ENCODE data around the gene ACADVL. TPM values are rescaled to one million over a fixed set of nuclear protein-coding genes. Genes with fewer than 3 reads are reported as not detected.

ACADVL gene
- total and polyA plus RNA-seq, 12 donors = 961 to 6,098 (median 1,772) TPM

- Histone ChIP-seq H3K27ac (no peak overlapping the region), H3K27me3 (no peaks in the 10 kb centered on the region), H3K4me3 (peak overlapping the region in 1 of 4 donors; percentile 23), H3K36me3 (replicated peaks in 1 of 2) (peaks cover 0 to 3% of the 10 kb centered on the region in 2 donors), H3K9me3 (replicated peaks in 1 of 3) (no peaks in the 10 kb centered on the region), H3K4me1 (replicated peaks in 1 of 2) (peaks cover 12 to 21% of the 10 kb centered on the region in 2 donors)
- TF ChIP-seq POLR2A (IDR thresholded peaks at IDR 0.05) = no peak
- TF ChIP-seq CTCF (IDR thresholded peaks at IDR 0.05) = no peak
- no peak for DNase-seq
- WGBS, 4 donors = 62 to 75% (median 65%) methylated on average over 4 of the region's 4 CpGs
- intact Hi-C loops (cut with DNase I) = loop anchor here in 1 of 2 donors (5.0 kb wide), 1 partner anchor 39 kb away; no protein-coding TSS in a partner anchor
Observed at GRCh38 chr17:7263801-7264078, 44.0 kb downstream of the ACADVL start.

- TF ChIP-seq CTCF (IDR thresholded peaks at IDR 0.05) (no peak), POLR2A (IDR thresholded peaks at IDR 0.05) (no peak)
- no peak overlapping the region for H3K27ac ChIP-seq
- no peak overlapping the region for H3K4me3 ChIP-seq
- WGBS, 4 donors = 49 to 64% (median 58%) methylated on average over 1 of the region's 1 CpG
- intact Hi-C loops (cut with DNase I) = no loop called here
- no peaks in the 10 kb centered on the region for H3K9me3 ChIP-seq (replicated peaks in 1 of 3)
- no peak for DNase-seq
- peaks cover 0 to 8% of the 10 kb centered on the region in 2 donors for H3K4me1 ChIP-seq (replicated peaks in 1 of 2)
- no peaks in the 10 kb centered on the region for H3K27me3 ChIP-seq
- no peaks in the 10 kb centered on the region for H3K36me3 ChIP-seq (replicated peaks in 1 of 2)
Observed at GRCh38 chr17:7266784-7267183, 47.0 kb downstream of the ACADVL start.

MicroRNAs within 50 kb of the gene (microRNA counts, 767-probe panel; counts per million panel counts)
- microRNA hsa-miR-324-3p (0 counts per million in 2 donors), microRNA hsa-miR-324-5p (4,890 to 5,879 counts per million in 2 donors)

Small RNA genes within 50 kb of the gene (microRNA-seq; reads per million reads assigned to microRNA genes)
- gene MIR324 = 1,728 to 3,466 (median 2,288) reads per million in 3 donors

Small RNA genes within 50 kb of the gene (small RNA-seq; reads per million reads assigned to genes)
- gene AC120057.4 (0 reads per million in 2 donors), gene MIR324 (3.2 to 3.7 reads per million in 2 donors), gene RF00019 (0 reads per million in 2 donors)

Other genes with a start within 250 kb of the ACADVL start
Only the 30 nearest of the 33 such genes appear.
- gene RNASEK, start 207.3 kb upstream of the ACADVL start, total RNA-seq = 100 to 1,000 TPM; 206 to 799 (median 538) TPM
- gene RNASEK, start 207.3 kb upstream of the ACADVL start, polyA plus RNA-seq = 100 to 1,000 TPM; 363 to 770 (median 435) TPM
- gene BCL6B, start 196.9 kb upstream of the ACADVL start, total RNA-seq = 10 to 100 TPM in 3 of 9 donors, 1 to 10 TPM in 6; 2.9 to 17.0 (median 8.5) TPM
- 10 to 100 TPM in 1 of 3 donors, 1 to 10 TPM in 2; 3.2 to 14.2 (median 9.3) TPM for gene BCL6B, start 196.9 kb upstream of the ACADVL start, polyA plus RNA-seq
- 1 to 10 TPM in 8 of 9 donors, under 1 TPM in 1; 0.97 to 3.2 (median 2.3) TPM for gene SLC16A13, start 183.9 kb upstream of the ACADVL start, total RNA-seq
- 1 to 10 TPM in 2 of 3 donors, under 1 TPM in 1; 0.84 to 3.1 (median 1.3) TPM for gene SLC16A13, start 183.9 kb upstream of the ACADVL start, polyA plus RNA-seq
- gene SLC16A11, start 175.8 kb upstream of the ACADVL start, total RNA-seq = 1 to 10 TPM in 2 of 9 donors, under 1 TPM in 5, not detected in 2; 0.18 to 1.1 (median 0.55) TPM
- 1 to 10 TPM in 2 of 3 donors, not detected in 1; 1.1 to 3.0 TPM for gene SLC16A11, start 175.8 kb upstream of the ACADVL start, polyA plus RNA-seq
- 10 to 100 TPM in 1 of 9 donors, 1 to 10 TPM in 7, under 1 TPM in 1; 0.83 to 14.1 (median 5.3) TPM for gene CLEC10A, start 139.7 kb upstream of the ACADVL start, total RNA-seq
- 1 to 10 TPM; 3.1 to 6.5 (median 4.2) TPM for gene CLEC10A, start 139.7 kb upstream of the ACADVL start, polyA plus RNA-seq
- gene ASGR2, start 105.1 kb upstream of the ACADVL start, total RNA-seq = 1 to 10 TPM in 1 of 9 donors, under 1 TPM in 4, not detected in 4; 0.14 to 1.1 (median 0.61) TPM
- gene ASGR2, start 105.1 kb upstream of the ACADVL start, polyA plus RNA-seq = 1 to 10 TPM in 2 of 3 donors, under 1 TPM in 1; 0.35 to 1.4 (median 1.2) TPM
- 1 to 10 TPM in 6 of 9 donors, under 1 TPM in 1, not detected in 2; 0.63 to 2.7 (median 1.7) TPM for gene ASGR1, start 40.6 kb upstream of the ACADVL start, total RNA-seq
- gene ASGR1, start 40.6 kb upstream of the ACADVL start, polyA plus RNA-seq = 1 to 10 TPM in 2 of 3 donors, under 1 TPM in 1; 0.29 to 6.9 (median 5.0) TPM
- 10 to 100 TPM; 14.1 to 70.2 (median 31.4) TPM for gene DLG4, start 102 bp upstream of the ACADVL start, total RNA-seq
- gene DLG4, start 102 bp upstream of the ACADVL start, polyA plus RNA-seq = 100 to 1,000 TPM in 1 of 3 donors, 10 to 100 TPM in 2; 19.1 to 172 (median 29.6) TPM
- 10 to 100 TPM; 25.2 to 87.2 (median 44.8) TPM for gene DVL2, start 14.6 kb downstream of the ACADVL start, total RNA-seq
- 10 to 100 TPM; 11.8 to 80.9 (median 19.2) TPM for gene DVL2, start 14.6 kb downstream of the ACADVL start, polyA plus RNA-seq
- gene PHF23, start 19.5 kb downstream of the ACADVL start, total RNA-seq = 100 to 1,000 TPM in 1 of 9 donors, 10 to 100 TPM in 8; 33.5 to 141 (median 66.8) TPM
- gene PHF23, start 19.5 kb downstream of the ACADVL start, polyA plus RNA-seq = 10 to 100 TPM; 28.0 to 80.3 (median 49.6) TPM
- 1,000 to 10,000 TPM in 1 of 9 donors, 100 to 1,000 TPM in 8; 195 to 1,049 (median 833) TPM for gene GABARAP, start 22.5 kb downstream of the ACADVL start, total RNA-seq
- 1,000 to 10,000 TPM in 2 of 3 donors, 100 to 1,000 TPM in 1; 694 to 1,285 (median 1,047) TPM for gene GABARAP, start 22.5 kb downstream of the ACADVL start, polyA plus RNA-seq
- 100 to 1,000 TPM in 5 of 9 donors, 10 to 100 TPM in 4; 30.3 to 144 (median 125) TPM for gene CTDNEP1, start 31.8 kb downstream of the ACADVL start, total RNA-seq
- 100 to 1,000 TPM in 1 of 3 donors, 10 to 100 TPM in 2; 67.9 to 177 (median 84.4) TPM for gene CTDNEP1, start 31.8 kb downstream of the ACADVL start, polyA plus RNA-seq
- 10 to 100 TPM; 28.0 to 82.7 (median 58.8) TPM for gene ELP5, start 32.3 kb downstream of the ACADVL start, total RNA-seq
- gene ELP5, start 32.3 kb downstream of the ACADVL start, polyA plus RNA-seq = 10 to 100 TPM; 39.0 to 96.5 (median 77.4) TPM
- 10 to 100 TPM in 4 of 9 donors, 1 to 10 TPM in 5; 2.0 to 35.6 (median 7.0) TPM for gene CLDN7, start 42.5 kb downstream of the ACADVL start, total RNA-seq
- gene CLDN7, start 42.5 kb downstream of the ACADVL start, polyA plus RNA-seq = 1 to 10 TPM; 1.6 to 9.7 (median 5.3) TPM
- gene SLC2A4, start 61.8 kb downstream of the ACADVL start, total RNA-seq = 10 to 100 TPM in 4 of 9 donors, 1 to 10 TPM in 5; 1.8 to 30.0 (median 7.8) TPM
- gene SLC2A4, start 61.8 kb downstream of the ACADVL start, polyA plus RNA-seq = 10 to 100 TPM in 1 of 3 donors, 1 to 10 TPM in 1, under 1 TPM in 1; 0.75 to 12.7 (median 5.6) TPM
- under 1 TPM in 4 of 9 donors, not detected in 5; 0.06 to 0.28 (median 0.09) TPM for gene YBX2, start 74.7 kb downstream of the ACADVL start, total RNA-seq
- gene YBX2, start 74.7 kb downstream of the ACADVL start, polyA plus RNA-seq = 1 to 10 TPM in 1 of 3 donors, under 1 TPM in 1, not detected in 1; 0.88 to 1.4 TPM
- gene EIF5A, start 87.7 kb downstream of the ACADVL start, total RNA-seq = 100 to 1,000 TPM; 110 to 666 (median 262) TPM
- gene EIF5A, start 87.7 kb downstream of the ACADVL start, polyA plus RNA-seq = 100 to 1,000 TPM; 469 to 594 (median 589) TPM
- gene GPS2, start 95.4 kb downstream of the ACADVL start, total RNA-seq = 100 to 1,000 TPM in 5 of 9 donors, 10 to 100 TPM in 4; 69.1 to 124 (median 100) TPM
- 100 to 1,000 TPM; 167 to 196 (median 191) TPM for gene GPS2, start 95.4 kb downstream of the ACADVL start, polyA plus RNA-seq
- 10 to 100 TPM; 10.4 to 46.9 (median 25.0) TPM for gene NEURL4, start 109.4 kb downstream of the ACADVL start, total RNA-seq
- gene NEURL4, start 109.4 kb downstream of the ACADVL start, polyA plus RNA-seq = 100 to 1,000 TPM in 1 of 3 donors, 10 to 100 TPM in 1, 1 to 10 TPM in 1; 8.7 to 111 (median 45.5) TPM
- gene ACAP1, start 116.6 kb downstream of the ACADVL start, total RNA-seq = 10 to 100 TPM in 4 of 9 donors, 1 to 10 TPM in 5; 2.9 to 54.7 (median 9.7) TPM
- 10 to 100 TPM in 2 of 3 donors, 1 to 10 TPM in 1; 2.1 to 54.1 (median 21.9) TPM for gene ACAP1, start 116.6 kb downstream of the ACADVL start, polyA plus RNA-seq
- 10 to 100 TPM in 6 of 9 donors, 1 to 10 TPM in 3; 6.8 to 13.8 (median 11.5) TPM for gene KCTD11, start 132.2 kb downstream of the ACADVL start, total RNA-seq
- gene KCTD11, start 132.2 kb downstream of the ACADVL start, polyA plus RNA-seq = 1 to 10 TPM; 5.2 to 10.0 (median 7.1) TPM
- not detected for gene TMEM95, start 135.2 kb downstream of the ACADVL start, total RNA-seq
- not detected for gene TMEM95, start 135.2 kb downstream of the ACADVL start, polyA plus RNA-seq
- gene TNK1, start 161.2 kb downstream of the ACADVL start, total RNA-seq = 1 to 10 TPM in 7 of 9 donors, under 1 TPM in 2; 0.06 to 8.7 (median 2.1) TPM
- gene TNK1, start 161.2 kb downstream of the ACADVL start, polyA plus RNA-seq = 1 to 10 TPM in 2 of 3 donors, under 1 TPM in 1; 0.13 to 3.9 (median 1.6) TPM
- gene PLSCR3, start 174.6 kb downstream of the ACADVL start, total RNA-seq = 10 to 100 TPM in 8 of 9 donors, 1 to 10 TPM in 1; 7.7 to 34.5 (median 27.0) TPM
- 10 to 100 TPM; 13.2 to 42.5 (median 32.9) TPM for gene PLSCR3, start 174.6 kb downstream of the ACADVL start, polyA plus RNA-seq
- gene TMEM256, start 184.2 kb downstream of the ACADVL start, total RNA-seq = 100 to 1,000 TPM in 3 of 9 donors, 10 to 100 TPM in 6; 52.9 to 205 (median 92.4) TPM
- 100 to 1,000 TPM in 2 of 3 donors, 10 to 100 TPM in 1; 48.5 to 334 (median 254) TPM for gene TMEM256, start 184.2 kb downstream of the ACADVL start, polyA plus RNA-seq
- 10 to 100 TPM in 6 of 9 donors, 1 to 10 TPM in 3; 2.8 to 34.8 (median 14.4) TPM for gene NLGN2, start 187.9 kb downstream of the ACADVL start, total RNA-seq
- gene NLGN2, start 187.9 kb downstream of the ACADVL start, polyA plus RNA-seq = 10 to 100 TPM in 2 of 3 donors, 1 to 10 TPM in 1; 7.7 to 44.6 (median 28.1) TPM
- not detected for gene SPEM1, start 200.4 kb downstream of the ACADVL start, total RNA-seq
- gene SPEM1, start 200.4 kb downstream of the ACADVL start, polyA plus RNA-seq = not detected
- gene SPEM2, start 205.7 kb downstream of the ACADVL start, total RNA-seq = not detected
- not detected for gene SPEM2, start 205.7 kb downstream of the ACADVL start, polyA plus RNA-seq
- gene SPEM3, start 208.9 kb downstream of the ACADVL start, total RNA-seq = not detected
- not detected for gene SPEM3, start 208.9 kb downstream of the ACADVL start, polyA plus RNA-seq
- gene TMEM102, start 215.5 kb downstream of the ACADVL start, total RNA-seq = 10 to 100 TPM in 4 of 9 donors, 1 to 10 TPM in 5; 5.7 to 26.6 (median 8.8) TPM
- gene TMEM102, start 215.5 kb downstream of the ACADVL start, polyA plus RNA-seq = 1 to 10 TPM; 2.1 to 8.7 (median 6.6) TPM